HG02970 (cell line): ENCODE results near the gene TOMM40L.

ENCODE experiments used
- ATAC-seq: cut with Tn5 transposase; IDR thresholded peaks from one replicate; pipeline ENCODE4 v1.9.1; 2021; ENCODE audit warnings: mild to moderate bottlenecking, moderate library complexity, moderate number of reproducible peaks; ENCODE audit not compliant: unreplicated experiment, low FRiP score

Gene TOMM40L

GRCh38 chr1:161225534-161226319 lies at the start of gene TOMM40L:
TOMM40L (plus strand) TSS chr1:161226060; CDS start chr1:161226490, 430 bp downstream.
- ATAC-seq = peak; percentile 97

- ATAC-seq = no peak
Observed at GRCh38 chr1:161176468-161177111, 49.3 kb upstream of the TOMM40L start.

GRCh38 chr1:161177112-161177935 lies 48.5 kb upstream of the TOMM40L start, which contains the start of gene B4GALT3:
B4GALT3 (minus strand) TSS chr1:161177507; CDS start chr1:161176060, 1,447 bp downstream.
- ATAC-seq = peak; percentile 81

GRCh38 chr1:161177936-161178244 lies 48.0 kb upstream of the TOMM40L start:
- no peak for ATAC-seq

- no peak for ATAC-seq
Observed at GRCh38 chr1:161179698-161180097, 46.2 kb upstream of the TOMM40L start.

- ATAC-seq = no peak
Observed at GRCh38 chr1:161180639-161181038, 45.2 kb upstream of the TOMM40L start.

- no peak for ATAC-seq
Observed at GRCh38 chr1:161182214-161182613, 43.6 kb upstream of the TOMM40L start.

- ATAC-seq = no peak
Observed at GRCh38 chr1:161185282-161185682, 40.6 kb upstream of the TOMM40L start.

- ATAC-seq = no peak
Observed at GRCh38 chr1:161185732-161186311, 40.0 kb upstream of the TOMM40L start.

- no peak for ATAC-seq
Observed at GRCh38 chr1:161187311-161187710, 38.5 kb upstream of the TOMM40L start.

GRCh38 chr1:161188381-161188780 lies 37.5 kb upstream of the TOMM40L start:
- no peak for ATAC-seq

- no peak for ATAC-seq
Observed at GRCh38 chr1:161189036-161189435, 36.8 kb upstream of the TOMM40L start.

- ATAC-seq = no peak
Observed at GRCh38 chr1:161190962-161191521, 34.8 kb upstream of the TOMM40L start.

- no peak for ATAC-seq
Observed at GRCh38 chr1:161191971-161192370, 33.9 kb upstream of the TOMM40L start.

GRCh38 chr1:161192476-161193465 lies 33.1 kb upstream of the TOMM40L start:
- no peak for ATAC-seq

GRCh38 chr1:161193561-161194235 lies 32.2 kb upstream of the TOMM40L start:
- no peak for ATAC-seq

GRCh38 chr1:161195171-161195570 lies 30.7 kb upstream of the TOMM40L start:
- no peak for ATAC-seq

- no peak for ATAC-seq
Observed at GRCh38 chr1:161196111-161196510, 29.7 kb upstream of the TOMM40L start.
